ENCODE results near the gene OBI1.

GRCh38 chr13:78597602-78597932 lies 61.4 kb downstream of the OBI1 start:
- TF ChIP-seq CTCF (IDR thresholded peaks at IDR 0.05) (no peak), POLR2A (IDR thresholded peaks at IDR 0.05) (no peak)
